ENCODE results near the gene SSC5D. TPM values are rescaled to one million over a fixed set of nuclear protein-coding genes. Genes with fewer than 3 reads are reported as not detected.

SSC5D gene
- total and polyA plus RNA-seq, 8 donors = 0.60 to 5.3 (median 1.4) TPM

- peak overlapping the region in 2 of 4 donors; percentile 18 to 37 for H3K27ac ChIP-seq
- ATAC-seq = peak; percentile 9 to 52 (median 37)
- intact Hi-C loops (cut with DNase I) = no loop called here
- peak overlapping the region in 1 of 4 donors; percentile 5 for H3K4me3 ChIP-seq
- TF ChIP-seq CTCF (IDR thresholded peaks at IDR 0.05) = no peak
- H3K4me1 ChIP-seq = peaks cover 0 to 4% (median 0%) of the 10 kb centered on the region in 3 donors
- H3K36me3 ChIP-seq = no peaks in the 10 kb centered on the region
- H3K27me3 ChIP-seq = peaks cover 0 to 9% (median 0%) of the 10 kb centered on the region in 4 donors
- DNase-seq = no peak
- no peak for FAIRE-seq
- no peaks in the 10 kb centered on the region for H3K9me3 ChIP-seq
- WGBS, 2 donors = 18% methylated on average over 36 of the region's 36 CpGs
These were observed 61.5 kb downstream of the SSC5D start for GRCh38 chr19:55549500-55550320.

GRCh38 chr19:55550321-55550650, 62.0 kb downstream of the SSC5D start:
- no peak for TF ChIP-seq CTCF (IDR thresholded peaks at IDR 0.05)
- DNase-seq = no peak
- WGBS, 2 donors = 56 to 68% methylated on average over 7 of the region's 7 CpGs
- Histone ChIP-seq H3K9me3 (no peaks in the 10 kb centered on the region), H3K4me1 (peaks cover 0 to 4% (median 0%) of the 10 kb centered on the region in 3 donors), H3K27ac (no peak overlapping the region), H3K27me3 (peaks cover 0 to 9% (median 0%) of the 10 kb centered on the region in 4 donors), H3K36me3 (no peaks in the 10 kb centered on the region), H3K4me3 (no peak overlapping the region)
- ATAC-seq = no peak
- intact Hi-C loops (cut with DNase I) = no loop called here
- no peak for FAIRE-seq

GRCh38 chr19:55552206-55552605, 64.0 kb downstream of the SSC5D start:
- FAIRE-seq (no peak), DNase-seq (no peak), ATAC-seq (no peak)
- peaks cover 0 to 4% (median 0%) of the 10 kb centered on the region in 3 donors for H3K4me1 ChIP-seq
- WGBS, 2 donors = 48 to 65% methylated on average over 5 of the region's 5 CpGs
- intact Hi-C loops (cut with DNase I) = no loop called here
- no peak overlapping the region for H3K4me3 ChIP-seq
- H3K36me3 ChIP-seq = no peaks in the 10 kb centered on the region
- H3K27ac ChIP-seq = no peak overlapping the region
- H3K9me3 ChIP-seq = no peaks in the 10 kb centered on the region
- peaks cover 0 to 7% (median 0%) of the 10 kb centered on the region in 4 donors for H3K27me3 ChIP-seq
- no peak for TF ChIP-seq CTCF (IDR thresholded peaks at IDR 0.05)

DNA sequence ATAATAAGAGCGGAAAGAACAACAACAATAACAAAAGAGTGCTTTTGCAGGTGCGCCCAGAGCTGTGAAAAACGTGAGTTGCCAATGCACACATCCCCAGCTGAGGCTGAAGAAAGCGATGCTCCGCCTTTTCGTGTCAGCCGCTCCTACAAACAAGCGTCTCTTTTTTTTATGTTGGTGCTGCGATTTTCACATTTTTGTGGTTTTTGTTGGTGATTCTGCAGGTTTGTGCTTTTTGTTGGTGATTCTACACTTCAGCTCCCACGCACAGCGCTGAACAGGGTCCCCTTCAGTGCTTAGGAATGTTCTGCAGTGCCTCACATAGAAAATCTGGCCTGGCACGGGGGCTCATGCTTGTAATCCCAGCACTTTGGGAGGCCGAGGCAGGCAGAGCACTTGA, 64.4 kb downstream of the SSC5D start:
- DNase-seq (no peak), ATAC-seq (no peak), FAIRE-seq (no peak)
- TF ChIP-seq CTCF (IDR thresholded peaks at IDR 0.05) = no peak
- Histone ChIP-seq H3K27me3 (peaks cover 0 to 4% (median 0%) of the 10 kb centered on the region in 4 donors), H3K9me3 (no peaks in the 10 kb centered on the region), H3K4me1 (peaks cover 0 to 4% (median 0%) of the 10 kb centered on the region in 3 donors), H3K27ac (no peak overlapping the region), H3K36me3 (no peaks in the 10 kb centered on the region), H3K4me3 (no peak overlapping the region)
- intact Hi-C loops (cut with DNase I) = no loop called here
- 40 to 51% methylated on average over 13 of the region's 13 CpGs for WGBS, 2 donors
